B cell (primary cell): ENCODE data around the gene GMCL1. TPM values are rescaled to one million over a fixed set of nuclear protein-coding genes. Genes with fewer than 3 reads are reported as not detected.

Experiments
- ATAC-seq: fragments of 200-7000 bp; cut with Tn5 transposase; one replicate; pipeline ENCODE4 v1.10.0; 2021; ENCODE audit warnings: low read depth, mild to moderate bottlenecking, moderate number of reproducible peaks, moderate library complexity
- CTCF ChIA-PET: fragments of 350-600 bp; sonication (Branson Sonifier 250); formaldehyde crosslinking; loops from one replicate; lab custom pipeline; 2021; ENCODE audit warnings: antibody characterized with exemption, inconsistent platforms; lab: Charles Lee
- POLR2A ChIA-PET: fragments of 350-600 bp; sonication (Branson Sonifier 250); formaldehyde crosslinking; loops from one replicate; lab custom pipeline; 2021; ENCODE audit warnings: antibody characterized with exemption; lab: Charles Lee
- DNase-seq: peaks from one replicate; pipeline ENCODE4 v3.0.0; 2013
- H2AFZ ChIP-seq: 2 replicates; pipeline ENCODE4 v1.6.1; 2012; ENCODE audit warnings: mild to moderate bottlenecking, low read depth, low read length; ENCODE audit not compliant: insufficient read depth, poor library complexity, severe bottlenecking
- H3K27ac ChIP-seq, 2 donors: 1 replicate in 1 of 2; 2 replicates in 1 of 2; pipeline ENCODE4 v1.5.1; 2012 to 2013; ENCODE audit warnings: low read length in 2 of 2, mild to moderate bottlenecking in 2 of 2, moderate library complexity in 1 of 2
- H3K27me3 ChIP-seq, 4 experiments: fragments of 200-600 bp in 1 of 4; sonication (generic) in 1 of 4; replicated peaks in 1 of 4; 1 replicate in 2 of 4; 2 replicates in 2 of 4; pipeline versions ENCODE4 v1.6.1 to v1.7.0; 2013 to 2016; ENCODE audit warnings: low read length in 3 of 4, mild to moderate bottlenecking in 2 of 4, mixed read lengths in 1 of 4, moderate library complexity in 1 of 4; ENCODE audit not compliant: insufficient read depth in 4 of 4, control insufficient read depth in 3 of 4; ENCODE audit errors: control extremely low read depth in 1 of 4
- H3K36me3 ChIP-seq, 2 experiments: replicated peaks in 1 of 2; 1 replicate in 1 of 2; 2 replicates in 1 of 2; pipeline versions ENCODE4 v1.6.1 to v1.7.1; 2013; ENCODE audit warnings: low read length in 1 of 2; ENCODE audit not compliant: insufficient read depth in 2 of 2, control insufficient read depth in 1 of 2; ENCODE audit errors: control extremely low read depth in 1 of 2, extremely low read depth in 1 of 2
- H3K4me1 ChIP-seq, 2 donors: fragments of 200-600 bp in 1 of 2; sonication (generic) in 1 of 2; 1 replicate in 1 of 2; 2 replicates in 1 of 2; pipeline versions ENCODE4 v1.5.1 to v1.6.1; 2013 to 2017; ENCODE audit warnings: low read length in 2 of 2; ENCODE audit not compliant: control insufficient read depth in 2 of 2, insufficient read depth in 2 of 2
- H3K4me2 ChIP-seq: replicated peaks from 2 replicates; pipeline ENCODE3; 2012; ENCODE audit warnings: mild to moderate bottlenecking, low read depth, low read length; ENCODE audit not compliant: poor library complexity, severe bottlenecking
- H3K4me3 ChIP-seq, 5 experiments: fragments of 200-600 bp in 1 of 5; sonication (generic) in 1 of 5; 1 replicate in 3 of 5; 2 replicates in 2 of 5; pipeline versions ENCODE4 v1.5.1 to v1.7.0; 2011 to 2016; ENCODE audit warnings: low read length in 4 of 5, mild to moderate bottlenecking in 4 of 5, low read depth in 2 of 5, control low read depth in 1 of 5, moderate library complexity in 1 of 5; ENCODE audit not compliant: insufficient read depth in 1 of 5; ENCODE audit errors: control extremely low read depth in 1 of 5, extremely low read depth in 1 of 5
- H3K79me2 ChIP-seq: fragments of 200-600 bp; sonication (generic); one replicate; pipeline ENCODE4 v1.6.0; 2016; ENCODE audit warnings: low read length; ENCODE audit not compliant: control insufficient read depth, insufficient read depth
- H3K9ac ChIP-seq: fragments of 200-600 bp; sonication (generic); 2 replicates; pipeline ENCODE4 v1.6.1; 2017; ENCODE audit warnings: mild to moderate bottlenecking, low read length, moderate library complexity
- H3K9me3 ChIP-seq, 3 donors: one replicate each; pipeline versions ENCODE4 v1.6.1 to v1.7.1; 2013; ENCODE audit warnings: low read length in 2 of 3; ENCODE audit not compliant: control insufficient read depth in 2 of 3, insufficient read depth in 1 of 3; ENCODE audit errors: control extremely low read depth in 1 of 3
- H4K20me1 ChIP-seq: 2 replicates; pipeline ENCODE4 v1.6.0; 2012; ENCODE audit warnings: mild to moderate bottlenecking, low read length; ENCODE audit not compliant: insufficient read depth, control insufficient read depth, poor library complexity, severe bottlenecking
- H3K27ac Mint-ChIP-seq: one replicate; pipeline ENCODE4 v1.8.0; 2021; ENCODE audit warnings: mixed read lengths
- H3K27me3 Mint-ChIP-seq: one replicate; pipeline ENCODE4 v1.8.0; 2021; ENCODE audit warnings: mixed read lengths
- H3K4me1 Mint-ChIP-seq: one replicate; pipeline ENCODE4 v1.8.0; 2021; ENCODE audit warnings: mixed read lengths
- H3K4me3 Mint-ChIP-seq: one replicate; pipeline ENCODE4 v1.8.0; 2021; ENCODE audit warnings: mixed read lengths
- H3K9me3 Mint-ChIP-seq: one replicate; pipeline ENCODE4 v1.8.0; 2022; ENCODE audit warnings: mixed read lengths; ENCODE audit not compliant: insufficient read depth
- EZH2 ChIP-seq: IDR thresholded peaks from 2 replicates; pipeline ENCODE4 v1.6.1; 2012; ENCODE audit warnings: borderline replicate concordance, low read depth, mild to moderate bottlenecking, moderate library complexity, low read length; ENCODE audit not compliant: insufficient read depth, poor library complexity, severe bottlenecking
- WGBS: methylation state at CpG from one replicate; pipeline ENCODE4 v1.1.5; 2013; ENCODE audit warnings: missing lambda C conversion rate; ENCODE audit not compliant: insufficient coverage; 5-methylcytosine and 5-hydroxymethylcytosine counted together
- intact Hi-C: fragments of 100-400 bp; cut with micrococcal nuclease; formaldehyde crosslinking; loops from one replicate; pipeline ENCODE4 v1.10.0; 2022
- polyA plus RNA-seq: library from polyadenylated mRNA; depleted of rRNA; stranded (reverse); fragments of >200 nt; gene quantifications from 2 replicates; pipeline ENCODE4 v1.2.3, GENCODE V29; 2012
- total RNA-seq, 2 donors: library from RNA; stranded (reverse); fragments of 120-200 nt in 1 of 2; gene quantifications; 1 replicate in 1 of 2; 2 replicates in 1 of 2; pipeline versions ENCODE4 v1.2.3 to v1.2.4, GENCODE V29; 2013 to 2022
- TF ChIP-seq, protein P1 (sequence below): fragments of 200-600 bp; IDR thresholded peaks from one replicate; pipeline ENCODE4 v1.8.0; 2022; ENCODE audit warnings: antibody characterized with exemption, mild to moderate bottlenecking

GMCL1 gene
- total and polyA plus RNA-seq, 2 donors (not counting 1 experiment from before 2014, with no cell fraction given) = 6.0 to 26.3 TPM

DNA sequence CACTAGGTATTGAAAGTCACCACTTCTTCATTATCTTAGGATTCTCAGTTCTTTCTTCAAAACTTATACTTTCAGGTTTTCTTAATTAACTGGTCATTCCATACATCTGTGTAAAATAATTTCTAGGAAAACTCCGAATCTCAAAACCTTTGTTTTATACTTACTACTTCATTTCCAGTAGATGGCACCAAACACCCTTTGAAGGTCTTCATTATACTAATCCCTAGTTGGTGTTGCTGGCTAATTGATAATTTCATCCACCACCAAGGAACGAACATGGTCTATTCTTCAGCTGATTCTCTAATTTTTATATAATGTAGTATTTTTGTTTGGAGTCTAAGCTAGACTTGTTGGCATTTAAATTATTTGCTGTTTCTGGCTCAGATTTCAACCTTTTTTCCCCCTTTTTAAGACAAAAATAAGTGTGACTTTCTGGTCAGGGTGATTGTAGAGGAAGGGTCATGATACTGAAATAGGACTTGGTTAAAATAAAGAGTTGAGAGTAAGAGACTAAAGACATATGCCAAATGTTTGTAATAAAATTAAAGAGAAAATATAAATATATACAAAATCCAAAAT is 82.6 kb downstream of the GMCL1 start:
- no peak overlapping the region for H3K27ac Mint-ChIP-seq
- Histone ChIP-seq H3K36me3 (peaks cover 1 to 39% of the 10 kb centered on the region in 2 experiments), H3K79me2 (peaks cover 11% of the 10 kb centered on the region), H3K4me2 (no peak overlapping the region), H2AFZ (no peak overlapping the region), H3K27me3 (no peaks in the 10 kb centered on the region), H4K20me1 (no peaks in the 10 kb centered on the region), H3K9ac (no peak overlapping the region), H3K4me1 (peaks cover 10 to 18% of the 10 kb centered on the region in 2 donors), H3K4me3 (no peak overlapping the region), H3K9me3 (no peaks in the 10 kb centered on the region), H3K27ac (peak overlapping the region in 1 of 2 donors; percentile 69)
- POLR2A ChIA-PET = interaction anchor here (0.6 to 2.0 kb wide), 3 partner anchors 220 to 379 kb away, joined by 4 to 7 read pairs (median 5); no protein-coding TSS in a partner anchor
- H3K27me3 Mint-ChIP-seq = no peaks in the 10 kb centered on the region
- H3K9me3 Mint-ChIP-seq = no peaks in the 10 kb centered on the region
- no CpG with 5 or more reads among the region's 2 CpGs for WGBS
- ATAC-seq (no peak), DNase-seq (peak; percentile 75)
- intact Hi-C loops = loop anchor here (1.0 kb wide), 1 partner anchor 390 kb away; the partner anchor contains the start of gene FAM136A
- CTCF ChIA-PET = interaction anchor here (0.6 to 6.8 kb wide), 29 partner anchors 8 to 391 kb away, joined by 3 to 131 read pairs (median 4); partner anchors contain the start of genes C2orf42, FAM136A, PCBP1 and PCYOX1
- no peak overlapping the region for H3K4me3 Mint-ChIP-seq
- TF ChIP-seq EZH2 = no peak
- TF ChIP-seq, protein P1, sequence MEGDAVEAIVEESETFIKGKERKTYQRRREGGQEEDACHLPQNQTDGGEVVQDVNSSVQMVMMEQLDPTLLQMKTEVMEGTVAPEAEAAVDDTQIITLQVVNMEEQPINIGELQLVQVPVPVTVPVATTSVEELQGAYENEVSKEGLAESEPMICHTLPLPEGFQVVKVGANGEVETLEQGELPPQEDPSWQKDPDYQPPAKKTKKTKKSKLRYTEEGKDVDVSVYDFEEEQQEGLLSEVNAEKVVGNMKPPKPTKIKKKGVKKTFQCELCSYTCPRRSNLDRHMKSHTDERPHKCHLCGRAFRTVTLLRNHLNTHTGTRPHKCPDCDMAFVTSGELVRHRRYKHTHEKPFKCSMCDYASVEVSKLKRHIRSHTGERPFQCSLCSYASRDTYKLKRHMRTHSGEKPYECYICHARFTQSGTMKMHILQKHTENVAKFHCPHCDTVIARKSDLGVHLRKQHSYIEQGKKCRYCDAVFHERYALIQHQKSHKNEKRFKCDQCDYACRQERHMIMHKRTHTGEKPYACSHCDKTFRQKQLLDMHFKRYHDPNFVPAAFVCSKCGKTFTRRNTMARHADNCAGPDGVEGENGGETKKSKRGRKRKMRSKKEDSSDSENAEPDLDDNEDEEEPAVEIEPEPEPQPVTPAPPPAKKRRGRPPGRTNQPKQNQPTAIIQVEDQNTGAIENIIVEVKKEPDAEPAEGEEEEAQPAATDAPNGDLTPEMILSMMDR = peak; percentile 84
- H3K4me1 Mint-ChIP-seq = peaks cover 16% of the 10 kb centered on the region
